H1 (cell line): ENCODE data around the gene KRT17. TPM values are rescaled to one million over a fixed set of nuclear protein-coding genes. Genes with fewer than 3 reads are reported as not detected.

Experiments used
- CTCF ChIA-PET: fragments of 300-600 bp; sonication (Branson Sonifier 250); formaldehyde crosslinking; loops from one replicate; lab custom pipeline; 2021; ENCODE audit not compliant: partially characterized antibody; lab: Charles Lee
- POLR2A ChIA-PET: fragments of 300-600 bp; sonication (Branson Sonifier 250); formaldehyde crosslinking; loops from one replicate; lab custom pipeline; 2021; ENCODE audit warnings: inconsistent platforms; ENCODE audit not compliant: partially characterized antibody; lab: Charles Lee
- DNase-seq, 2 experiments: peaks; one replicate each; pipeline versions ENCODE4 v3.0.0 to v3.0.0-alpha.2; 2010 to 2022; ENCODE audit warnings: low spot score in 2 of 2, low read depth in 1 of 2, mixed read lengths in 1 of 2
- FAIRE-seq: peaks from 2 replicates; lab custom pipeline; 2011; peaks lifted over from hg19 to GRCh38; lab: Jason Lieb, UNC
- H2AFZ ChIP-seq: 2 replicates; pipeline ENCODE4 v1.8.1; 2012; ENCODE audit warnings: low read length, inconsistent platforms
- H2AK5ac ChIP-seq: 2 replicates; pipeline ENCODE4 v1.6.1; 2013; ENCODE audit warnings: low read depth, low read length
- H2BK120ac ChIP-seq: replicated peaks from 2 replicates; pipeline ENCODE3; 2013; ENCODE audit warnings: low read depth, low read length, inconsistent platforms
- H2BK12ac ChIP-seq: 2 replicates; pipeline ENCODE4 v1.6.1; 2013; ENCODE audit warnings: low read depth, low read length
- H2BK15ac ChIP-seq: 2 replicates; pipeline ENCODE4 v1.6.1; 2013; ENCODE audit warnings: low read length
- H2BK20ac ChIP-seq: 2 replicates; pipeline ENCODE4 v1.6.1; 2013; ENCODE audit warnings: low read length
- H2BK5ac ChIP-seq: 2 replicates; pipeline ENCODE4 v1.6.1; 2013; ENCODE audit warnings: low read depth, low read length
- H3K14ac ChIP-seq: 2 replicates; pipeline ENCODE4 v1.6.1; 2013; ENCODE audit warnings: inconsistent platforms; ENCODE audit not compliant: insufficient read length
- H3K18ac ChIP-seq: 2 replicates; pipeline ENCODE4 v1.6.1; 2013; ENCODE audit warnings: low read length; ENCODE audit errors: extremely low read depth
- H3K23ac ChIP-seq: 2 replicates; pipeline ENCODE4 v1.6.1; 2013; ENCODE audit warnings: inconsistent platforms; ENCODE audit not compliant: insufficient read length
- H3K23me2 ChIP-seq: 2 replicates; pipeline ENCODE4 v1.6.1; 2013; ENCODE audit warnings: low read depth, low read length
- H3K27ac ChIP-seq: 2 replicates; pipeline ENCODE4 v1.6.1; 2011; ENCODE audit warnings: low read depth, low read length, inconsistent platforms
- H3K27me3 ChIP-seq, 4 experiments: replicated peaks in 1 of 4; 1 replicate in 1 of 4; 2 replicates in 3 of 4; pipeline versions ENCODE4 v1.6.1 to v1.8.1; 2011 to 2013; ENCODE audit warnings: low read length in 3 of 4, mild to moderate bottlenecking in 3 of 4, inconsistent platforms in 2 of 4, mixed read lengths in 2 of 4, moderate library complexity in 1 of 4; ENCODE audit not compliant: control insufficient read depth in 3 of 4, insufficient read depth in 3 of 4; ENCODE audit errors: extremely low read depth in 1 of 4
- H3K36me3 ChIP-seq, 4 experiments: 2 replicates each; pipeline versions ENCODE4 v1.6.1 to v1.8.1; 2011 to 2013; ENCODE audit warnings: mild to moderate bottlenecking in 4 of 4, low read length in 3 of 4, moderate library complexity in 2 of 4, control low read depth in 1 of 4, inconsistent platforms in 1 of 4; ENCODE audit not compliant: insufficient read depth in 4 of 4, control insufficient read depth in 2 of 4
- H3K4ac ChIP-seq: replicated peaks from 2 replicates; pipeline ENCODE3; 2013; ENCODE audit warnings: low read length, low read depth, mixed read lengths, inconsistent platforms; ENCODE audit not compliant: insufficient read length
- H3K4me1 ChIP-seq, 4 experiments: replicated peaks in 1 of 4; 1 replicate in 1 of 4; 2 replicates in 3 of 4; pipeline versions ENCODE4 v1.6.1 to v1.8.1; 2011 to 2013; ENCODE audit warnings: low read length in 3 of 4, inconsistent platforms in 2 of 4, mixed read lengths in 1 of 4; ENCODE audit not compliant: insufficient read depth in 4 of 4, control insufficient read depth in 3 of 4
- H3K4me2 ChIP-seq, 2 experiments: 2 replicates each; pipeline versions ENCODE4 v1.6.1 to v1.8.1; 2011 to 2013; ENCODE audit warnings: low read depth in 2 of 2, low read length in 2 of 2, control low read depth in 1 of 2, inconsistent platforms in 1 of 2, mild to moderate bottlenecking in 1 of 2; ENCODE audit not compliant: insufficient read depth in 1 of 2
- H3K4me3 ChIP-seq, 4 experiments: fragments of 200-600, 300-600 bp in 1 of 4; sonication (generic), shearing (Covaris generic), sonication (Bioruptor Twin) in 1 of 4; 2 replicates each; pipeline versions ENCODE4 v1.5.1 to v1.8.1; 2011 to 2016; ENCODE audit warnings: low read length in 4 of 4, low read depth in 3 of 4, control low read depth in 2 of 4, inconsistent platforms in 2 of 4, mild to moderate bottlenecking in 2 of 4, mixed read lengths in 1 of 4, moderate library complexity in 1 of 4; ENCODE audit not compliant: insufficient read depth in 2 of 4; ENCODE audit errors: extremely low read depth in 1 of 4
- H3K56ac ChIP-seq: replicated peaks from 2 replicates; pipeline ENCODE3; 2013; ENCODE audit warnings: low read depth, mild to moderate bottlenecking, mixed read lengths, low read length, inconsistent platforms; ENCODE audit not compliant: insufficient read length
- H3K79me1 ChIP-seq: 2 replicates; pipeline ENCODE4 v1.6.1; 2013; ENCODE audit warnings: low read depth, low read length, control low read depth
- H3K79me2 ChIP-seq, 2 experiments: 2 replicates each; pipeline versions ENCODE4 v1.6.1 to v1.8.1; 2012 to 2013; ENCODE audit warnings: low read length in 2 of 2, mild to moderate bottlenecking in 2 of 2, inconsistent platforms in 1 of 2; ENCODE audit not compliant: insufficient read depth in 2 of 2, control insufficient read depth in 1 of 2
- H3K9ac ChIP-seq, 4 experiments: replicated peaks in 1 of 4; 1 replicate in 1 of 4; 2 replicates in 3 of 4; pipeline versions ENCODE4 v1.6.1 to v1.8.1; 2011 to 2013; ENCODE audit warnings: low read depth in 3 of 4, low read length in 3 of 4, control low read depth in 2 of 4, mild to moderate bottlenecking in 2 of 4, moderate library complexity in 2 of 4, inconsistent platforms in 1 of 4; ENCODE audit errors: extremely low read depth in 1 of 4
- H3K9me3 ChIP-seq, 2 experiments: 2 replicates each; pipeline versions ENCODE4 v1.6.1 to v1.8.1; 2012 to 2013; ENCODE audit warnings: mild to moderate bottlenecking in 2 of 2, moderate library complexity in 2 of 2, control low read depth in 1 of 2, inconsistent platforms in 1 of 2, low read depth in 1 of 2, low read length in 1 of 2, mixed read lengths in 1 of 2; ENCODE audit not compliant: insufficient read depth in 2 of 2
- H4K20me1 ChIP-seq, 2 experiments: replicated peaks in 1 of 2; 2 replicates each; pipeline versions ENCODE3 to v1.8.1; 2011 to 2013; ENCODE audit warnings: inconsistent platforms in 2 of 2, low read length in 2 of 2, mild to moderate bottlenecking in 1 of 2; ENCODE audit not compliant: insufficient read depth in 2 of 2, control insufficient read depth in 1 of 2
- H4K5ac ChIP-seq: 2 replicates; pipeline ENCODE4 v1.6.1; 2013; ENCODE audit warnings: low read length, low read depth, mixed read lengths, inconsistent platforms; ENCODE audit not compliant: insufficient read length
- H4K8ac ChIP-seq: 2 replicates; pipeline ENCODE4 v1.8.0; 2013; ENCODE audit warnings: mild to moderate bottlenecking, moderate library complexity, low read length, inconsistent platforms; ENCODE audit not compliant: insufficient read depth; ENCODE audit errors: extremely low read depth
- H4K91ac ChIP-seq: replicated peaks from 2 replicates; pipeline ENCODE3; 2013; ENCODE audit warnings: low read length, mixed read lengths, inconsistent platforms; ENCODE audit not compliant: insufficient read length
- GABPA ChIP-seq: IDR thresholded peaks from 2 replicates; pipeline ENCODE4 v1.6.1; 2011; ENCODE audit warnings: mild to moderate bottlenecking, low read length, moderate library complexity, borderline replicate concordance; ENCODE audit not compliant: insufficient read depth
- GTF2F1 ChIP-seq: IDR thresholded peaks from 2 replicates; pipeline ENCODE4 v1.6.1; 2012; ENCODE audit warnings: low read depth, low read length, improper control_type of control experiment, borderline replicate concordance
- HDAC6 ChIP-seq: IDR thresholded peaks from one replicate; pipeline ENCODE4 v1.7.1; 2012; ENCODE audit warnings: low read depth, mild to moderate bottlenecking, inconsistent platforms, low read length, moderate library complexity
- JUN ChIP-seq: IDR thresholded peaks from 2 replicates; pipeline ENCODE4 v1.6.1; 2011; ENCODE audit warnings: low read depth, mild to moderate bottlenecking, improper control_type of control experiment, low read length
- SP4 ChIP-seq: IDR thresholded peaks from 2 replicates; pipeline ENCODE4 v1.6.1; 2012; ENCODE audit warnings: low read length, inconsistent platforms
- TAF1 ChIP-seq: IDR thresholded peaks from 2 replicates; pipeline ENCODE4 v1.6.1; 2011; ENCODE audit warnings: mild to moderate bottlenecking, low read depth, low read length
- WGBS, 2 experiments: shearing (Covaris generic) in 1 of 2; methylation state at CpG; one replicate each; pipeline versions ENCODE4 v1.1.6 to v1.1.7; 2013 to 2015; ENCODE audit warnings: low lambda C conversion rate in 2 of 2, mixed read lengths in 2 of 2, inconsistent platforms in 1 of 2, low coverage in 1 of 2, missing lambda C conversion rate in 1 of 2; ENCODE audit not compliant: insufficient replicate concordance in 2 of 2, insufficient coverage in 1 of 2, insufficient read length in 1 of 2; ENCODE audit errors: extremely low coverage in 1 of 2, missing lambda C conversion rate in 1 of 2; 5-methylcytosine and 5-hydroxymethylcytosine counted together
- polyA plus RNA-seq, 7 experiments: library from polyadenylated mRNA; depleted of rRNA in 3 of 7; stranded (reverse) in 5 of 7; unstranded in 2 of 7; fragments of >200 nt in 5 of 7; fragments of 200-250 nt in 2 of 7; gene quantifications; 1 replicate in 5 of 7; 2 replicates in 1 of 7; 4 replicates in 1 of 7; pipeline versions ENCODE4 v1.2.1 to v1.2.3, GENCODE V29; 2011 to 2013; ENCODE audit warnings: missing spikeins in 2 of 7, mixed read lengths in 2 of 7
- total RNA-seq: library from RNA; stranded (reverse); fragmentation: NEBNext Ultra II Directional; extraction: Animal tissue kit (Norgen Biotek cat#: 25700); gene quantifications from 2 replicates; pipeline ENCODE4 v1.2.1, GENCODE V29; 2021

The KRT17 gene
- total and polyA plus RNA-seq, 2 of the 8 experiments (the other 6 are each of a cell fraction or from before 2014, with no cell fraction given): 0.50 to 0.95 TPM

GRCh38 chr17:41635121-41636097 lies 11.0 kb upstream of the KRT17 start:
- no peak overlapping the region for H2AK5ac ChIP-seq
- no peak overlapping the region for H3K4me2 ChIP-seq
- no peak for DNase-seq
- peak overlapping the region; percentile 57 for H3K18ac ChIP-seq
- ChIA-PET CTCF (interaction anchor here (0.6 to 4.9 kb wide), 14 partner anchors 8 to 109 kb away, joined by 3 to 50 read pairs (median 5); partner anchors contain the start of gene KRT17), POLR2A (interaction anchor here (0.6 to 1.9 kb wide), 5 partner anchors 13 to 1191 kb away, joined by 3 to 8 read pairs (median 3); partner anchors contain the start of genes EIF1 and KRT19)
- no peaks in the 10 kb centered on the region; a peak in 1 of 8 replicates for H3K36me3 ChIP-seq
- H3K4me3 ChIP-seq: no peak overlapping the region
- no peak overlapping the region for H4K5ac ChIP-seq
- H3K9me3 ChIP-seq: no peaks in the 10 kb centered on the region
- H3K9ac ChIP-seq: no peak overlapping the region
- peaks cover 12% of the 10 kb centered on the region; the same call in 1 of the 2 replicates for H3K23me2 ChIP-seq
- H2AFZ ChIP-seq: peak overlapping the region; percentile 69
- no peak overlapping the region for H3K56ac ChIP-seq
- WGBS, 2 experiments: 79% methylated on average over 25 of the region's 28 CpGs; no CpG with 5 or more reads in 1 of the 2 experiments
- FAIRE-seq: no peak
- H3K4me1 ChIP-seq: peaks cover 0 to 19% (median 4%) of the 10 kb centered on the region in 4 experiments; a peak in 2 of 7 replicates
- 0 out of 2 replicates have a peak overlapping the region, but pooled peaks have one; percentile 32 for H2BK20ac ChIP-seq
- no peaks in the 10 kb centered on the region for H3K79me2 ChIP-seq
- no peak overlapping the region for H4K91ac ChIP-seq
- H4K8ac ChIP-seq: peak overlapping the region; percentile 16; the same call in 1 of the 2 replicates
- no peak overlapping the region for H3K4ac ChIP-seq
- H2BK12ac ChIP-seq: 0 out of 2 replicates have a peak overlapping the region, but pooled peaks have one; percentile 14
- H4K20me1 ChIP-seq: peaks cover 0 to 11% of the 10 kb centered on the region in 2 experiments
- H3K79me1 ChIP-seq: no peaks in the 10 kb centered on the region
- H2BK120ac ChIP-seq: no peak overlapping the region
- H3K27me3 ChIP-seq: peaks cover 0 to 3% (median 0%) of the 10 kb centered on the region in 4 experiments; a peak in 1 of 7 replicates
- H2BK5ac ChIP-seq: no peak overlapping the region
- H2BK15ac ChIP-seq: no peak overlapping the region
- H3K14ac ChIP-seq: no peak overlapping the region
- no peak overlapping the region for H3K23ac ChIP-seq
- no peak overlapping the region for H3K27ac ChIP-seq
- TF ChIP-seq SP4: no peak
- TF ChIP-seq TAF1: no peak
- no peak for TF ChIP-seq HDAC6
- TF ChIP-seq GTF2F1: no peak
- TF ChIP-seq GABPA: no peak
- TF ChIP-seq JUN: no peak
